ENCODE results near the gene CHCHD2. TPM values are rescaled to one million over a fixed set of nuclear protein-coding genes. Genes with fewer than 3 reads are reported as not detected.
A peak's percentile ranks its signal among the peaks of the same experiment; 100 is the strongest.

Gene CHCHD2
- total and polyA plus RNA-seq, 9 of the 15 experiments (the other 6 are each of a cell fraction or from before 2014, with no cell fraction given): 145 to 1,044 (median 648) TPM

DNA sequence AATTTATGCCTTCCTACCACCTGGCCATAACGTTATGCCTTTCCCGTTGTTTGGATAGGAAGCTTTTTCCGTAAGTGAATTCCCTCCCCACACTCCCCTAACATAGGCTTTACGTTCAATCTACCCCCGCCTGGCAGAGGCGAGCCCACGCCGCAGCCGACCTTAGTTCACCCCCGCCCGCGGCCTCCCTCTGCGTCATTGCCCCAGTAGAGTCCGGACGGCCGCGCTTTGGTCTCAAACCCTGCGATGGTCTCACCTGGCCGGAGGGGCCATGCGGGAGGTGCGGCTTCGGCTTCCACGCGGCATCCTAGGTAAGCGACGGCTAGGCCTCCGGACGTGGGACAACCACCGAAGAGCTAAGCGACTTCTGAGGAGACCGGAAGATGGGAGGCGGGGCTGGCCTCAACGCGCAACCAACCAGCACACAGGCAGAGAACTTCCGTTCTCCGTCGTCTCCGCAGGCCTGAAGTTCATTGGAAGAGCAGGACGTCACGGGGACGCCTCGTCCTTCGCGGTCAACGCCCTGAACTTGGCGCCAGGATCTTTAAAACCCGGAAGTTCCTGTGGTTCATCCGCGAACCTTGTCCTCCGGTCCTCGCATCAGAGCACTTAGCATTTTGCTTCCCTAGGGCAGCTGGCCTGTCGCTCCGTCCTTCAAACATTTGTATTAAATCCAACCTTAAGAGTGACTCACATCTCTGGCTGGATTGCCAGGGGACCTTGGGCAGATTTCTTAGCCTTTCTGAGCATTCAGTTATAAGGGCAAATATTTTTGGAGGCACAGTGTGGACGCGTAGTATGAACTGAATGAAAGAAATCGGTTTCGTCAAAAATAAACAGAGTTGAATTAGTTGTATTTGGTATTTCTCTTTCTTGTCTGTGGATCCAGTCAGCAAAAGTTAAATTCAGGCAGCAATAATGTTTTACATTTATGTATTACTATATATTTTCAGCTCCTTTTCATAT, at the start of gene CHCHD2 (continued):
- TF ChIP-seq EP400 (IDR thresholded peaks at IDR 0.05) (peak; percentile 97), ZNF3 (CRISPR knock-in tag; IDR thresholded peaks at IDR 0.05) (0 out of 2 replicates have a peak, but pooled peaks have one; percentile 51), MAZ (CRISPR knock-in tag; conservative IDR thresholded peaks at IDR 0.05 in 1 of 2, IDR thresholded peaks at IDR 0.05 in 1 of 2) (peak in 1 of 2 experiments; percentile 57; a peak in 1 of 4 replicates), ZNF778 (CRISPR knock-in tag; IDR thresholded peaks at IDR 0.05) (no peak), SOX6 (IDR thresholded peaks at IDR 0.05) (0 out of 2 replicates have a peak, but pooled peaks have one; percentile 24), ZNF507 (tag; conservative IDR thresholded peaks at IDR 0.05) (no peak), ARID3A (IDR thresholded peaks at IDR 0.05; ENCODE audit: borderline replicate concordance, low read depth, low read length) (no peak), TARDBP (IDR thresholded peaks at IDR 0.05) (no peak), HMGN3 (IDR thresholded peaks at IDR 0.05; ENCODE audit: borderline replicate concordance, extremely low read depth, insufficient read length, low read depth, low read length) (peak; percentile 46), GABPA (tag; conservative IDR thresholded peaks at IDR 0.05; ENCODE audit: low read depth) (peak; percentile 95), SMARCA5 (IDR thresholded peaks at IDR 0.05) (no peak), DLX4 (CRISPR knock-in tag; IDR thresholded peaks at IDR 0.05) (no peak), POLR2H (tag; IDR thresholded peaks at IDR 0.05; ENCODE audit: low read depth) (peak; percentile 80), NELFE (IDR thresholded peaks at IDR 0.05; ENCODE audit: insufficient read depth, insufficient read length) (no peak), EGR1 (conservative IDR thresholded peaks at IDR 0.05) (peak; percentile 91), ZNF384 (IDR thresholded peaks at IDR 0.05; ENCODE audit: low read depth, low read length) (peak; percentile 33; the same call in 1 of the 2 replicates)
- TF ChIP-seq, protein P1, sequence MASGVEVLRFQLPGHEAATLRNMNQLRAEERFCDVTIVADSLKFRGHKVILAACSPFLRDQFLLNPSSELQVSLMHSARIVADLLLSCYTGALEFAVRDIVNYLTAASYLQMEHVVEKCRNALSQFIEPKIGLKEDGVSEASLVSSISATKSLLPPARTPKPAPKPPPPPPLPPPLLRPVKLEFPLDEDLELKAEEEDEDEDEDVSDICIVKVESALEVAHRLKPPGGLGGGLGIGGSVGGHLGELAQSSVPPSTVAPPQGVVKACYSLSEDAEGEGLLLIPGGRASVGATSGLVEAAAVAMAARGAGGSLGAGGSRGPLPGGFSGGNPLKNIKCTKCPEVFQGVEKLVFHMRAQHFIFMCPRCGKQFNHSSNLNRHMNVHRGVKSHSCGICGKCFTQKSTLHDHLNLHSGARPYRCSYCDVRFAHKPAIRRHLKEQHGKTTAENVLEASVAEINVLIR (CRISPR knock-in tag; IDR thresholded peaks at IDR 0.05): 0 out of 2 replicates have a peak, but pooled peaks have one; percentile 33
- TF ChIP-seq, protein P2, sequence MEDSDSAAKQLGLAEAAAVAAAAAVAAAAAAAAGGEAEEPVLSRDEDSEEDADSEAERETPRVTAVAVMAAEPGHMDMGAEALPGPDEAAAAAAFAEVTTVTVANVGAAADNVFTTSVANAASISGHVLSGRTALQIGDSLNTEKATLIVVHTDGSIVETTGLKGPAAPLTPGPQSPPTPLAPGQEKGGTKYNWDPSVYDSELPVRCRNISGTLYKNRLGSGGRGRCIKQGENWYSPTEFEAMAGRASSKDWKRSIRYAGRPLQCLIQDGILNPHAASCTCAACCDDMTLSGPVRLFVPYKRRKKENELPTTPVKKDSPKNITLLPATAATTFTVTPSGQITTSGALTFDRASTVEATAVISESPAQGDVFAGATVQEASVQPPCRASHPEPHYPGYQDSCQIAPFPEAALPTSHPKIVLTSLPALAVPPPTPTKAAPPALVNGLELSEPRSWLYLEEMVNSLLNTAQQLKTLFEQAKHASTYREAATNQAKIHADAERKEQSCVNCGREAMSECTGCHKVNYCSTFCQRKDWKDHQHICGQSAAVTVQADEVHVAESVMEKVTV (CRISPR knock-in tag; IDR thresholded peaks at IDR 0.05): no peak
- TF ChIP-seq, protein P3, sequence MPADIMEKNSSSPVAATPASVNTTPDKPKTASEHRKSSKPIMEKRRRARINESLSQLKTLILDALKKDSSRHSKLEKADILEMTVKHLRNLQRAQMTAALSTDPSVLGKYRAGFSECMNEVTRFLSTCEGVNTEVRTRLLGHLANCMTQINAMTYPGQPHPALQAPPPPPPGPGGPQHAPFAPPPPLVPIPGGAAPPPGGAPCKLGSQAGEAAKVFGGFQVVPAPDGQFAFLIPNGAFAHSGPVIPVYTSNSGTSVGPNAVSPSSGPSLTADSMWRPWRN (IDR thresholded peaks at IDR 0.05; ENCODE audit: low read depth): no peak
- TF ChIP-seq, protein P4, sequence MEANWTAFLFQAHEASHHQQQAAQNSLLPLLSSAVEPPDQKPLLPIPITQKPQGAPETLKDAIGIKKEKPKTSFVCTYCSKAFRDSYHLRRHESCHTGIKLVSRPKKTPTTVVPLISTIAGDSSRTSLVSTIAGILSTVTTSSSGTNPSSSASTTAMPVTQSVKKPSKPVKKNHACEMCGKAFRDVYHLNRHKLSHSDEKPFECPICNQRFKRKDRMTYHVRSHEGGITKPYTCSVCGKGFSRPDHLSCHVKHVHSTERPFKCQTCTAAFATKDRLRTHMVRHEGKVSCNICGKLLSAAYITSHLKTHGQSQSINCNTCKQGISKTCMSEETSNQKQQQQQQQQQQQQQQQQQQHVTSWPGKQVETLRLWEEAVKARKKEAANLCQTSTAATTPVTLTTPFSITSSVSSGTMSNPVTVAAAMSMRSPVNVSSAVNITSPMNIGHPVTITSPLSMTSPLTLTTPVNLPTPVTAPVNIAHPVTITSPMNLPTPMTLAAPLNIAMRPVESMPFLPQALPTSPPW (CRISPR knock-in tag; IDR thresholded peaks at IDR 0.05): no peak

Data from K562 (cell line).